Measurements from ENCODE around the gene WARS2.
"Not testable (repeated sequence)": the region's sequence is repeated elsewhere in the genome, so short reads cannot be mapped to it uniquely, and the experiment has no call there.

The WARS2 gene

DNA sequence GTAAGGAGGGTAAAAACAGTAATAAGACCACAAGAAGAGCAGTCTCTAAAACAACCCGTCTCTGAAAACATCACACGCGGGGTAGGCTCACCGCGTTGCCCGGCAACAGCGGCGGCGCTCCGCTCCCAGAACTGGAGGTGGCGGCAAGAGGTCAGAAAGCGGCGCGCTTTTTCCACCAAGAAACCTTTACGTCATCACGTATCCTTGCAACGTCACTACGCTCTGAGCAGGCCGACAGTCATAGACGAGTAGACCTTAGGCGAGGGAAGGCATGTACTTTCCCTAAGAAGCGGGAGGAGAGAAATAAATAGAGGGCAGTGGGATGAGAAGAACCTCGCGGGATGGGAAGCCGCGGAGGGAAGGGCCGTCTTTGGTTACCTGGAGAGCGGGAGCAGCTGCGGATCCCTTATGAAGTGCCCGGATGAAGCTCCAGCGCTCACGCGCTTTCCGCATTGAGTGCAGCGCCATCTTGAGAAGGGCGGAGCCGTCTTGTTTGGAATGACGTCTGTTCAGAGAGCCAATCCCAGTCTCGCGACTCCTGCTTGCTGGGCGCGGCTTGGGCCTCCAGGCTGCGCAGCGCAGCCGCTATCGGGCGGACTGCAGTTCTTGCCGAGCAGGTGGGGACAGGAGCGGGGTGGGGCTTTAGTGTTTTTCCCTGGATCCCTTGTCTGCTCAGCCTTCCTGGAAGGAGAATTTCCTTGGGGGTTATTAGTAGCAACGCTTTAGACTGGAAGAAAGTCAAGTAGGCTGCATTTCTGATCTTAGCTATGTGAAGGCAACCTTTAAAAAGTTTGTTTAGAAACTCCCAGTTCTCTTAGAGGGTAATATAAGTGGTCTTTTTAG, at the start of gene WARS2:
TSS of gene WARS2 (minus strand) at position 477 of the 843 bp plus-strand sequence. CDS start at position 468, 9 bp downstream.
- DNase-seq, result peak; percentile 98 to 99

DNA sequence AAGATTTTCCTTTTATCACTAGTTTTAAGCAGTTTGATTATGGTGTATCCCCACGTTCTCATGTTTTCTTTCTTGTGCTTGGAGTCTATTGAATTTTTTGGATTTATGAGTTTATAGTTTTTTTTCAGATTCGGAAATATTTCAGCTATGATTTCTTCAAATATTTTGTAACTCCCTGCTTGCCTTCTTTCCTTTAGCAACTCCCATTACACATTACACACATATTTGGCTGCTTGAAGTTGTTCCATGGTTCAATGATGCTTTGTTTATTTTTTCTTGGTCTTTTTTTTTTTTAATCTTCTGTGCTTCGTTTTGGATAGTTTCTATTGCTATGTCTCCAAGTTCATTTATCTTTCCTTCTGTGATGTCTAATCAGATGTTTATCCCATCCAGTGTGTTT, 48.5 kb upstream of the WARS2 start:
- DNase-seq, result no peak

DNA sequence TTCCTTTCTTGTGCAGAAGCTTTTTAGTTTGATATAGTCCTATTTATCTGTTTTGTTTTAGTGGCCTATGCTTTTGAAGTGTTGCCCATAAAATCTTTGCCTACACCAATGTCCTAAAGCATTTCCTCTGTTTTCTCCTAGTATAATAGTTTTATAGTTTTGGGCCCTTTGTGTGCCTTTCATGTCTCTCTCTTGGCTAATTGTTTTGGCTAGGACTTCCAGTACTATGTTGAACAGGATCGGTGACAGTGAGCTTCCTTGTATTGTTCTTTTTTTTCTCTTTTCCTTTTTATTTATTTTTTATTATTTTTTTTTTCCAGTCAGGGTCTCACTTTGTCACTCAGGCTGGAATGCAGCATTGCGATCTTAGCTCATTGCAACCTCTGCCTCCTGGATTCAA, 47.0 kb upstream of the WARS2 start:
- no peak for DNase-seq

DNA sequence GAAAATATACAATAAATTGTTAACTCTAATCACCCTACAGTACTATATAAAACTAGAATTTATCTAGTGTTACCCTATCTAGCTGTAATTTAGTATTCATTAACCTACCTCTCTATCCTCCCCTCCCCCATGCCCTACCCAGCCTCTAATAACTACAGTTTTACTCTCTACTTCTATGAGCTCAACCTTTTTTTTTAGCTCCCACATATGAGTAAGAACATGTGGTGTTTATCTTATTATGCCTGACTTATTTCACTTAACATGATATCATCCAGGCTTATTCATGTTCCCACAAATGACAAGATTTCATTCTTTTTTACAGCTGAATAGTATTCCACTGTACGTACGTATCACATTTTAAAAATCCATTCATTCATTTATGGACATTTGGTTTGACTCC, 46.0 kb upstream of the WARS2 start:
- no peak for DNase-seq

DNA sequence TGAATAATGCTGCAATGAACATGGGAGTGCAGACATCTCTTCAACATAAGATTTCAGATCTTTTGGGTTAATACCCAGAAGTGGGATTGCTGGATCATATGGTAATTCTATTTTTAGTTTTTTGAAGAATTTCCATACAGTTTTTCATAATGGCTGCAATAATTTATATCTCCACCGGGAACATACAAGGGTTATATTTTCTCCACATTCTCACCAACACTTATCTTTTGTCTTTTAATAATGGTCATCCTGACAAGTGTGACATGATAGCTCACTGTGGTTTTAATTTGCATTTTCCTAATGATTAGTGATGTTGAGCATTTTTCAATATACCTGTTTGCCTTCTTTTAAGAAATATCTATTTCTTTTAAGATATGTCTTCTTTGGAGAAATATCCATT, 44.5 kb upstream of the WARS2 start:
- no peak for DNase-seq

DNA sequence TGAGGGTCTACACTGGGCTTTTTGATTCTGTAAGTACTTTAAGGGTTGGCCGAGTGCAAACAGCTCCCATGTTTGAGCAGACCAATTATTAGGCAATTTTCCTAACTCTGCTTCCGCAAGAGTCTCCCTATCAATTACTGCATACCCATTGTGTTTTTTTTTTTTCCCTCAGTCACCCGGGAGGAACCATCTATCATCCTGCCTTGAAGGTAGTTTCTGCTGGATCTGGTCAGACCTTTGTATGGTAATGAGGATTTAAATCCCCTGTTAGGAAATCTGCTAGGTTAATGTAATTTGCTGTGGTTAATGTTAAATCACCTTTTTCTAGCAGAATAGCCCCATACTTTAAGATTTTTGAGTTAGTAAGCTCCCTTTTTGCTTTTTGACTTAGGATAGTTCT, 40.8 kb upstream of the WARS2 start:
- DNase-seq, result no peak

DNA sequence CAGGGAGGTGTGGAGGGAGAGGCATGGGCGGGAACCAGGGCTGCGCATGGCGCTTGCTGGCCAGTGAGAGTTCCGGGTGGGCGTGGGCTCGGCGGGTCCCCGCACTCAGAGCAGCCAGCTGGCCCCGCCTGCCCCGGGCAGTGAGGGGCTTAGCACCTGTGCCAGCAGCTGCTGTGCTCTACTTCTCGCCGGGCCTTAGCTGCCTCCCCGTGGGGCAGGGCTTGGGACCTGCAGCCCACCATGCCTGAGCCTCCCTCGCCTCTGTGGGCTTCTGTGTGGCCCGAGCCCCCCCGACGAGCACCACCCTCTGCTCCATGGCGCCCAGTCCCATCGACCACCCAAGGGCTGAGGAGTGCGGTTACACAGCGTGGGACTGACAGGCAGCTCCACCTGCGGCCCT, 38.6 kb upstream of the WARS2 start:
- no peak for DNase-seq

DNA sequence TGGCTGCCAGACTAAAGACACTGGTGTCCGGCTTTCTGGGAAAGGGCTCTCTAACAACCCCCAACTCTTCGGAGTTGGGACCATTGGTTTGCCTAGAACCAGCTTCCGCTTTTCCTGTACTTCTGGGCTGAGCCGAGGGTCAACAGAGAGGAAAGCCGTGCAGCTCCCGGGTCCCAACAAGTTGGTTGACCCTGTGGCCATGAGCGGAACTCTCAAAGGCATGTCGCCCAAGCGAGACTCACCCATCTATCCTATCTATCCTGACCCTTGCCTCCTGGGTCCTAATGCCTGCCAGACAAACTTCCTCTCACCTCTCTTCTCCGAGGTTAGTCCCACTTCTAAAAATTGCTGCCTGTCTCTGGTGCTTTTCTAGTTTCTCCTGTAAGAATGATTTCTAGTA, 32.5 kb upstream of the WARS2 start:
- not testable (repeated sequence) for DNase-seq

DNA sequence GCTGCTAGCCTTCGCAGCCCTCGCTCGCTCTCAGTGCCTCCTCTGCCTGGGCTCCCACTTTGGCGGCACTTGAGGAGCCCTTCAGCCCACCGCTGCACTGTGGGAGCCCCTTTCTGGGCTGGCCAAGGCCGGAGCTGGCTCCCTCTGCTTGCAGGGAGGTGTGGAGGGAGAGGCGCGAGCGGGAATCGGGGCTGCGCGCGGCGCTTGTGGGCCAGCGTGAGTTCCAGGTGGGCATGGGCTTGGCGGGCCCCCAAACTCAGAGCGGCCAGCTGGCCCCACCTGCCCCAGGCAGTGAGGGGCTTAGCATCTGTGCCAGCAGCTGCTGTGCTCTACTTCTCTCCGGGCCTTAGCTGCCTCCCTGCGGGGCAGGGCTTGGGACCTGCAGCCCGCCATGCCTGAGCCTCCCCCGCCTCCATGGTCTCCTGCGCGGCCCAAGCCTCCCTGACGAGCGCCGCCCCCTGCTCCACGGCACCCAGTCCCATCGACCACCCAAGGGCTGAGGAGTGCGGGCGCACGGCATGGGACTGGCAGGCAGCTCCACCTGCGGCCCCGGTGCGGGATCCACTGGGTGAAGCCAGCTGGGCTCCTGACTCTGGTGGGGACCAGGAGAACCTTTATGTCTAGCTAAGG, 31.0 kb upstream of the WARS2 start:
- not testable (repeated sequence) for DNase-seq

DNA sequence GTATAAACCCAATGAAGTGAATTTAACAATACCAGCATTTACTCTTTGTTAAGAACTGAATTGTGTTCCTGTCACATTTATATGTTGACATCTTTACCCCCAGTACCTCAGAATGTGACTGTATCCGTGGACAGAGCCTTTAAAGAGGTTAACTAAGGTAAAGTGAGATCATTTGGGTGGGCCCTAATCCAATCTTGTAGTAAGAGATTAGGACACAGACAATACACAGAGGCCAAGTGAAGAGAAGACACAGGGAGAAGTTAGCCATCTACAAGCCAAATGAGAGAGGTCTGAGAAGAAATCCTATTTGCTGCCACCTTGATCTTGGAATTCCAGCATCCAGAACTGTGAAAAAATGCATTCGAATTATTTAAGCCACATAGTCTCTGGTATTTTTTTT, 22.9 kb upstream of the WARS2 start:
- DNase-seq, result no peak

DNA sequence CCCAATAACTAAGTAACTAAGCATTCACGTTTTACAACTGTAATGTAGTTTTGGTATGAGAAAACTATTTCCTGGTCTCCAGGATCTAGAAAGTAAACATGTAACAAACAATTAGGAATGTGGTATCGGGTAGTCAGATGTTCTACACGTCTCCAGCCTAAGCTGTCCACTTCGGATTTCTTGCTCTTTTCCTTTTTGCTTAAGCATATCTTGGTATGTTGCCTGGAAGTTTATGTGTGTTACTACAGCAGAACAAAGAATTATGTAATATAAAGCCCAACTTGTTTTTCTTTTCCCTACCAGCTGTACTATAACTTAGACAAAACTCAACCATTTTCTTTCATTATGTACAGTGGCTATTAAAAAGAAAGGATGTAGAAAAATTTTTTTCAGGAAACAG, 20.4 kb upstream of the WARS2 start:
- DNase-seq, result no peak

DNA sequence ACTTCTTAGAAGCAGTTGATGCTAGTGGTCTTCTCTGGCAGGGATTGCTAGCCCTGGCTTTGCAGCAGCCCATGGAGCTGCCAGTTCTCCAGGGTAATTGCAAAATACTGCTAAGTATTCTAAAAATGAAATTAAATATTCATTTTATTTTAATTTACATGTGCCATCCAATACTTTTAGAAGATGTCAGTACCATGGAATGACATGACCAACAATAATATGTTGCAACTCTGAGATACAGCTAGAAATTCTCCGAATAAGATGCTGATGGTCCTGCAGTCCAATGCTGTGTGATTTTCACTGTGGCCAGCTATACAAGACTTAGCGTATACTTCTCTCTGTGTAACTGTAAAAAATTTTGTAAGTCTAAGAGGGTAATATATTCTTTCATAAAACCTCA, 20.0 kb upstream of the WARS2 start:
- DNase-seq, result no peak

DNA sequence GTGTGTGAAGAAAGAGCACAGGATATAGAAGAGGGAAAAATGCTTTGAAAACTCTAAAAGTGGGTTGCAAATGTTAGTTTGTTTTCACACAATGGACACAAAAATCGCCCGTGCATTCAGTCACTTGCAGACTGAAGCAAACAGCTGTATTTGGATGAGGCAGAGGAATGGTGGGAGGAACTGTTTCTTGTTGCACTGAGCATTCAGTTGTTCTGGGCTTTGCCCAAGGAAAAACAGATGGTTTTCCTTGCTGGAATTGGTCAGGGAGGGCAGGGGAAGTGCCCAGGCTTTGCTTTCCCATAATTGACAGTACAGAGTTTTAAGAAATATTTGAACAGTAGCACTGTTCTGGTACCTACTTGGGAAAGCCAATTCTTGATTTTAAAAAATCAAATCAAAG, 19.5 kb upstream of the WARS2 start:
- no peak for DNase-seq

DNA sequence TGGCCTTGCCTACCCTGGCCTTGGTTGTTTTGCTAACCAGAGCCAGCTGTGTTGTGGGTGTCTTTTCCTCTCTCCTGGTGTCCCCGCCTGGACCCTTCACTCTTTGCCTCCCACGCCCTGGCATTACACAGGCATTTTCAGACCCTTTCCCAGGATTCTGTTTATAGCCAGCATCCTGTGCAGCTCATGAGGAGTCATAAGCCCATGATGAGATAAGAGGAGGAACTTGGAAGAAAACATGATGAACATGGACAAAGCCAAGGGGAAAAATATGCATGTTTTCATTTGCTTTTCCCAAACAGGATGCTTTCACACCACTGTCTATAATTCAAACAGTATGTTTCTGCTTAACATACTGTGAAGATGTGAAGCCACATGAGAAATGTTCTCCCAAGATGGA, 18.7 kb upstream of the WARS2 start:
- DNase-seq, result no peak

DNA sequence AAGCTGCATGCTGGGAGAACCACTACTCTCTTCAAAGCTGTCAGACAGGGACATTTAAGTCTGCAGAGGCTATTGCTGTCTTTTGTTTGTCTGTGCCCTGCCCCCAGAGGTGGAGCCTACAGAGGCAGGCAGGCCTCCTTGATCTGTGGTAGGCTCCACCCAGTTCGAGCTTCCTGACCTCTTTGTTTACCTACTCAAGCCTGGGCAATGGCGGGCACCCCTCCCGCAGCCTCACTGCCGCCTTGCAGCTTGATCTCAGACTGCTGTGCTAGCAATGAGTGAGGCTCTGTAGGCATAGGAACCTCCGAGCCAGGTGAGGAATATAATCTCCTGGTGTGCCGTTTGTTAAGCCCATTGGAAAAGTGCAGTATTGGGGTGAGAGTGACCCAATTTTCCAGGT, 16.3 kb upstream of the WARS2 start:
- DNase-seq, result not testable (repeated sequence)

DNA sequence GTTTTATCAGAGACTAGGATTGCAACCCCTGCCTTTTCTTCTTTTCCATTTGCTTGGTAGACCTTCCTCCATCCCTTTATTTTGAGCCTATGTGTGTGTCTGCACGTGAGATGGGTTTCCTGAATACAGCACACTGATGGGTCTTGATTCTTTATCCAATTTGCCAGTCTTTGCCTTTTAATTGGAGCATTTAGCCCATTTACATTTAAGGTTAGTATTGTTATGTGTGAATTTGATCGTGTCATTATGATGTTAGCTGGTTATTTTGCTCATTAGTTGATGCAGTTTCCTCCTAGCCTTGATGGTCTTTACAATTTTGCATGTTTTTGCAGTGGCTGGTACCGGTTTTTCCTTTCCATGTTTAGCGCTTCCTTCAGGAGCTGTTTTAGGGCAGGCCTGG, 14.6 kb upstream of the WARS2 start:
- DNase-seq, result not testable (repeated sequence)

DNA sequence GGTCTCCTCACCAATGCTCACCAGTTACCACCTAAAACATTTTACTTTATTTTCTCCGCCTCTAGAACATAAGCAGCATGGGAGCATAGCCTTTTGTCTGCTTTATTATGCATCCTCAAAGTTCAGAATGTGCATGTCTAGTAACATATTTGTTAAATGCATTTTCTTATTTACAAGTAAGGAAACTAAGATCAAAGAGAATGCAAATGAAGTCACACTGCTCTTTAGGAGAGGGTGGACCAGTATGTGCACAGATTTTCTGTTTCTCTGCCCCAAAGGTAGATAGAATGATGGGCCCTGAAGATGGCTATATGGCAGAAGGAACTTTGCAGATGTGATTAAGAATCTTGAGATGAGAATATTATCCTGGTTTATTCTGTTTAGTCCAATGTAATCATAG, 9.7 kb upstream of the WARS2 start:
- no peak for DNase-seq

DNA sequence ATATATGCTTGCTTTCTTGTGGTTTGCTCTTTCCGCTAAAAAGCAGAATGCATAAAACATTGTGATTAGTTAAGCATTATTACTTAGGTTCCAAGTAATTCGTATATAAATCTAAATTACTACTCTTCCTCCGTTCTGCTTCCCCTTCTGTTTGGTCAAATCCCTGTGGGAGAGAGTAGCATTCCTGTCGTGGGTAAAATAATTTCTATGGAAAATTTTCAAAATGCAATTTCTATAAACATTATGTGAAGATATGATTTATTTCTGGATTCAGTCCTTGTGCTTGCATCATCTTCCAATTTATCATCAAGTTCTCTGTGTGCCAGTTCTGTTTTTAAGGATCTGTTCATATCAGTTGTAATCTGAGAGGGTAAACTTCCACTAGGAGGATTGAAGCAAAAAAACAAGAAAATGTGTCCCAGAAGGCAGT, 7.2 kb upstream of the WARS2 start:
- no peak for DNase-seq

DNA sequence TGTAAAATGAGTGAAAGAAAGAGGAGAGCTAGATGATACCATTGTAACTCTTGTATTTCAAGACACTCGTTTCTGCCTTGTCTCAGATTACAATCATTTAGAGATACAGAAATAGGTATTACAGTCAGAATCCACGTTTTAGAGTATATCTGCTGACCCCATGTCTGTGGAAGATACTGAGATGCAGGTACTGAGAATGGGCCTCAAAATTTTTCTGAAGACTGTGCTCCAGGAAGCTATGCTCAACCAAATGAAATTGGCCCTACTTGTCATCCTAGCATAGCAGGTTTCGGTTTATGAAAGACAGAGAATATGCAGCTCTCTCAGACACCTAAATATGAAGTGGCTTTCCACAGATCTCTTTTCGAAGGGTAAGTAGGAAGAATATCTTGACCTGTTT, 6.0 kb upstream of the WARS2 start:
- no peak for DNase-seq

DNA sequence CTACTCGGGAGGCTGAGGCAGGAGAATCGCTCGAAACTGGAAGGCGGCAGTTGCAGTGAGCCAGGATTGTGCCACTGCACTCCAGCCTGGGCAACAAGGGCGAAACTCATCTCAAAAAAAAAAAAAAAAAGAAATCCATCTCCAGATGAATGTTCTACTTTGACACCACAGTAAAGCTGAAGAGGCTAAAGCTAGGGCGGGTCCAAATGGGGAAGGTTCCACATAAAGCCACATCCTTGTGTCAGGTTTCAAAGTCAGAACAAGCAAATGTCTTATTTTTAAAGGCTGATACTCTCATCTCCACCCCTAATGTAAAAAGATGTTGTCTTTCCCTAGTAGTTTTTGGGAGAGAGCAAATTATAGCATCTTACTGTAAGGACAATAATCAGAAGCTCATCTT, 4.4 kb upstream of the WARS2 start:
- no peak for DNase-seq

DNA sequence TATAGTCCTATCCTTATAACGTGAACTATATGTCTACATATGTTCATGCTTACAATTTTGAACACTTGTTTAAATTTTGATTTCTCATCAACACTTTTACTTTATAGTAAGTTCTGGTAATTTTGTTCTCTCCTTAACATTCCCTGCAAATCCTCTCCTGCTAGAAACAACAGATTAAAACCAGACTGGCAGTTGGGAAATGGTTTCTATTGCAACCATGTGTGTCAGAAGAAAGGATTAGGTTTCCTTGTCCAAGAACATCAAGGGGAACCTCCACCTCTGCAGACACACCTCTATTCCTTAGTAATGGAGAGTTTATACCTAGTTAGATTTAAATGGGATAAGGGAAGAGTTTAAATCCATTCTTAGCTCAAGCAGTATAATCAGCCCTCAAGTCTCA, 3.3 kb upstream of the WARS2 start:
- DNase-seq, result no peak

DNA sequence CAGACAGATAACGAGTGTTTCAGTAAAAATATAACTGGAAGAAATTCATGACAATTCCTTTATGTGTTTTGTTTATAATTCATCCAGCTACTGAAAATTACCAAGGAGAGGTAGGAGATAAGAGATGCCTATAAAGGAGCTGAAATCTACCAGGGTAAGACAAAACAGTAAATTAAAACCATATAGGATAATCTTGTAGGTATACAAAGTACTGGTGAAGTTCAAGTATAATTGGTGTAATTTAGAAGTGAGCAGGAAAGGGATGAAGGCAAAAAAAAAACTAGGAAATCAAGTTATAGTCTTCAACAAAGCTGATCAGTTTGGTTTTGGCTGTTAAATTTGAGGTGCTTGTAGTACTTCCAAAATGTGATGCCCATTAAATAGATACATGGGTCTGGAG, 1.2 kb upstream of the WARS2 start:
- no peak for DNase-seq

DNA sequence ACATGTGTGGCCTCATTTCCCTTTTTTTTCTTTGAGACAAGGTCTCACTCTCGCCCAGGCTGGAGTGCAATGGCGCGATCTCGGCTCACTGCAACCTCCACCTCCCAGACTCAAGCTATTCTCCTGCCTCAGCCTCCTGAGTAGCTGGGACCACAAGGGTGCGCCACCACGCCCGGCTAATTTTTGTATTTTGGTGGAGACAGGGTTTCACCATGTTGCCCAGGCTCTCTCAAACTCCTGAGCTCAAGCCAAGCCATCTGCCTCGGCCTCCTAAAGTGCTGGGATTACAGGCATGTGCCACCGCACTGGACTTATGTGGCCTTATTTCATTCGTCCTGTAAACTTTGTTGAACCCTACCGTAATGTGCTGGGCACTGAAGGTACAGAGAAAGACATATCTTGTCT, 569 bp upstream of the WARS2 start:
- DNase-seq, result peak in 1 of 2 experiments; percentile 62

DNA sequence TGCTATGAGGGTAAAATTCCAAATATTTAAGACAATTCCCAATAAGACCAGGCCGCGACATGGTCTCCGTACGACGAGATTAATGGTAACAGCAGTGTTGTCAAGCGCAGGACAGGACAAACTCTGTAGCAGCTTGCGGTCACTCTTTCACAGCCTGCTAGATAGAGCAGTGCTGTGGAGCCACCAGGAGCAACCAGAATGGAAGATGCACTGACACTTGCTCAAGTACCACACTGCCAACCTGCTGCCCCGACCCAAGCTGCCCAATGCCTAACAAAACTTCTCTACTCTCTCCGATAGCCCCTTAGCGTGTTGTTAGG, 636 bp downstream of the WARS2 start:
- DNase-seq, result peak in 1 of 2 experiments; percentile 86

DNA sequence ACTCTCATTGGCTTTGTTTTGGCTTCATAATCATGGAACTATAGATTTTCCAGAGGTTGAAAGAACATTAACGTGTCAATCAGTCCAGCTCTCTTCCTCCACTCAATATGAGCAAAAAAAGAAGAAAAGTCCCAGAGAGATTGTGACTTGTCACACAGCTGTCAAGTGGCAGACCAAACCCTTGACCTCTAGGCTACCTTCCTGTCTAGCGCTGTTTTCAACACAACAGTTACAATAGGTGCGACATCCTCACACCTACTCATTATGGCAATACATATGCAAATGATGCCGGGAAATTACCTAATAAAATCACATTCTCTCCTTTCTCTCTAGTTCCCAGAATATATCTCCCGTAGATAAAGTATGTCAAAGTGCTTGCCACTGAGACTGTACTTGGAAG, 1.1 kb downstream of the WARS2 start:
- DNase-seq, result peak; percentile 39 to 40

Data from NCI-H526 (cell line).